ENCODE results near the gene CAMK2B.
"Not testable (repeated sequence)": the region's sequence is repeated elsewhere in the genome, so short reads cannot be mapped to it uniquely, and the experiment has no call there.

Gene CAMK2B

DNA sequence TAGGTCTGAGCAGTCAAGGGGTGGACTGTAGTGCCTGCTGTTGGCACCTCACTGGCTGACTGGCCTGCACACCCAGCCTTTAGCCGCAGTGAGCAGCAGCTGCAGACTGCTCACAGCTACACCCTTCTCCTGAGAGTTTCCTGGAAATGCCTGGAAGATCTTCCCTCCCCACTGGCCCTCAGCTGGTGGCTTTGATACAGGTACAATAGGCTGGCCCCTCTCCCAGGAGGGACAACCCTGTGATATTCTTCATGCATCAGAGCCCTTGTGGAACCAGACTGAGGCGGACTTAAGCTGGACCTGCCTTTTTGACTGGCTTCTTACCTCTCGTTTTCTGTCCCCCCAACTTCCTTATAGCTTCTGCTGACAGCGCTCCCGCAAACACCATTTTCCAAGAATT is 142.6 kb downstream of the CAMK2B start:
- Histone ChIP-seq H3K36me3 (ENCODE audit: control insufficient read depth, insufficient read depth, low read length) (no peaks in the 10 kb centered on the region), H3K4me3 (ENCODE audit: low read length) (no peak overlapping the region), H3K9me3 (ENCODE audit: control insufficient read depth, insufficient read depth, low read length) (no peaks in the 10 kb centered on the region; the same call in 1 of the 2 replicates), H3K4me1 (ENCODE audit: control insufficient read depth, insufficient read depth, low read length) (no peaks in the 10 kb centered on the region), H3K27me3 (ENCODE audit: control insufficient read depth, insufficient read depth, low read length) (no peaks in the 10 kb centered on the region), H3K27ac (ENCODE audit: low read length) (no peak overlapping the region)
- DNase-seq (ENCODE audit: low read depth, low spot score), result no peak
- no CpG with 5 or more reads among the region's 5 CpGs for WGBS (ENCODE audit: insufficient coverage, insufficient read length)

DNA sequence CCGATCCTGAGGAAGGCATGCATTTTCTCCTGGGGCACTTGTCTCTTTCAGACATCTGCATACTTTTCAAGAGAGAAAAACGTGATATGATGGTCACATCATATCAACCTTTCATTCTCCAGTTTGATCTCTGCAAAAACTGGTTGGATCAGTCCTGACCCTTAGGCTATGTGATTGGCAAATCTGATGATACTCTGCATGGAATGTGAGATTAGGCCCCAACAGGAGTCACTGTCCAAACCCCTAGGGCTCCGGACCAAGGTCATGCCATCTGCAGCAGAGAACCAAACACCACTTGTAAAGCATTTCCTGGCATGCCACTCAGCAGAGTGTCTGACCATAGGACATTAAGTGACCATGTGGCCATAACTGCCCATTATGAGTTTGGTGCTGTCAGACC is 144.8 kb downstream of the CAMK2B start:
- no peak overlapping the region for H3K4me3 ChIP-seq (ENCODE audit: low read length)
- H3K27me3 ChIP-seq (ENCODE audit: control insufficient read depth, insufficient read depth, low read length), result no peaks in the 10 kb centered on the region
- H3K36me3 ChIP-seq (ENCODE audit: control insufficient read depth, insufficient read depth, low read length), result no peaks in the 10 kb centered on the region
- no peaks in the 10 kb centered on the region; the same call in 1 of the 2 replicates for H3K9me3 ChIP-seq (ENCODE audit: control insufficient read depth, insufficient read depth, low read length)
- no peak overlapping the region for H3K27ac ChIP-seq (ENCODE audit: low read length)
- H3K4me1 ChIP-seq (ENCODE audit: control insufficient read depth, insufficient read depth, low read length), result no peaks in the 10 kb centered on the region
- DNase-seq (ENCODE audit: low read depth, low spot score), result no peak
- no CpG with 5 or more reads among the region's 3 CpGs for WGBS (ENCODE audit: insufficient coverage, insufficient read length)

DNA sequence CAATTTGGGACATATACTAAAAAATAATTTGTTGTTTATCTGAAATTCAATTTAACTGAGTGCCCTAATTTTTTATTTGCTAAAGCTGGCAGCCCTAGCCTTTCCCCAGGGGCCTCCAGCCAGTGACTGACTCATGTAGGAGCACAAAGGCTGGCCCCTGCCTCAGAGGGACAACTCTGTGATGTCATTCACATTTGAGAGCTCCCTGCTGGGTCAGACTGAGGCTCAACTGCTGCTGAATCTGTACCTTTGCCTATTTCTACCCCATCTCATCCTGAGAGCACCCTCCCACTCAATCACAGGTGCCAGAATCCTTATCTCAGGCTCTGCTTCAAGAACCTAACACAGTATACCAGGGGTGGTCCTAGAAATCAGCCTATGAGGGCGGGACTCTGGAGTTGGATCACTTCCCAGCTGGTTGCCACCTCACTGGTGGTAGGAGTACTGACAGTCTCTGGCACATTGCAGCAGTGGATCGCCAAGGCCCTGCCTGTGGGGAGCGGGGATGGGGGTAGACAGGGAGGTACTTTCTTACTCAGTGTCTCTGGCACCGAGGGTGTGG is 147.7 kb downstream of the CAMK2B start:
- Histone ChIP-seq H3K27ac (ENCODE audit: low read length) (no peak overlapping the region), H3K9me3 (ENCODE audit: control insufficient read depth, insufficient read depth, low read length) (no peaks in the 10 kb centered on the region; the same call in 1 of the 2 replicates), H3K27me3 (ENCODE audit: control insufficient read depth, insufficient read depth, low read length) (no peaks in the 10 kb centered on the region), H3K4me3 (ENCODE audit: low read length) (no peak overlapping the region), H3K4me1 (ENCODE audit: control insufficient read depth, insufficient read depth, low read length) (no peaks in the 10 kb centered on the region), H3K36me3 (ENCODE audit: control insufficient read depth, insufficient read depth, low read length) (no peaks in the 10 kb centered on the region)
- no CpG with 5 or more reads among the region's 4 CpGs for WGBS (ENCODE audit: insufficient coverage, insufficient read length)
- DNase-seq (ENCODE audit: low read depth, low spot score), result no peak

DNA sequence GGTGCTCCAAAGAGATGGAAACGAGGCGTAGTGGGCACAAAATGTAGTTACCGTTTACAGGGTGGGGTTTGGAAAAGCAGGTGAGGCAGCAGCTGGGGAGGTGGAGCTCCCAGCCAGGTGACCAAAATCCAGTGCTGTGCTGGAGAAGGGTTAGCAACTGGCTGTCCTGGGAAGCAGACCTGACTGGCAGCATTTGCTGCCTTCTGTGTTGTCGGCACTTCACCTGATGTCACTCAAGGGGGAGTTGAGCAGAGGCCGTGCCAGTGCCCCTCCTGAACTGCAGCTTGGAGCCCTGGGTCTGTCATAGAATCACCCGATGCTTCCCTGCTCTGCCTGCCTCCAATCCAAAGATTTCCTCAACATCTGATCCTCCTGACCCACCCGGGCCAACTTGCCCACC is 148.9 kb downstream of the CAMK2B start:
- Histone ChIP-seq H3K9me3 (ENCODE audit: control insufficient read depth, insufficient read depth, low read length) (no peaks in the 10 kb centered on the region), H3K4me1 (ENCODE audit: control insufficient read depth, insufficient read depth, low read length) (no peaks in the 10 kb centered on the region), H3K27ac (ENCODE audit: low read length) (no peak overlapping the region), H3K4me3 (ENCODE audit: low read length) (no peak overlapping the region), H3K36me3 (ENCODE audit: control insufficient read depth, insufficient read depth, low read length) (no peaks in the 10 kb centered on the region), H3K27me3 (ENCODE audit: control insufficient read depth, insufficient read depth, low read length) (no peaks in the 10 kb centered on the region)
- DNase-seq (ENCODE audit: low read depth, low spot score), result no peak
- WGBS (ENCODE audit: insufficient coverage, insufficient read length), result no CpG with 5 or more reads among the region's 7 CpGs

DNA sequence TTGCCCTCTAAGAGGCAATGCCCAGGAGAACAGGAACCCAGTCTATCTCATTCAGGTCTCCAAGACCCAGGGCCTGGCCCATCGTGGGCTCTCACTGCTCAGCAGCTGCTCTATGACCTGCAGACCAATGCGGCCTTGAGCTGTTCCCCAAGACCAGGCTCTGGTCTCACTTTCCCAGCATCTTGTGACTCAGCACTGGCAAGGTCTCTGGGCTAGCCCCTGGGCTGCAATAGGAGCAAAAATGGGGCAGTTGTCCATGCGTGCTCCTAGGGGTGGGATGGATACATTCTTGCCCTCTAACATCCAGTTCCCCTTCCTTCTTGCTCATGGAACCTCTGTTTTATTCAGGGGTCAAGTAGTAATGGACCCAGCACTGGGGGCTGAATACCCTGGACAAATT is 149.7 kb downstream of the CAMK2B start:
- H3K9me3 ChIP-seq (ENCODE audit: control insufficient read depth, insufficient read depth, low read length), result no peaks in the 10 kb centered on the region
- no peaks in the 10 kb centered on the region for H3K27me3 ChIP-seq (ENCODE audit: control insufficient read depth, insufficient read depth, low read length)
- no peak for DNase-seq (ENCODE audit: low read depth, low spot score)
- WGBS (ENCODE audit: insufficient coverage, insufficient read length), result no CpG with 5 or more reads among the region's 3 CpGs
- H3K27ac ChIP-seq (ENCODE audit: low read length), result no peak overlapping the region
- no peaks in the 10 kb centered on the region for H3K4me1 ChIP-seq (ENCODE audit: control insufficient read depth, insufficient read depth, low read length)
- no peaks in the 10 kb centered on the region for H3K36me3 ChIP-seq (ENCODE audit: control insufficient read depth, insufficient read depth, low read length)
- no peak overlapping the region for H3K4me3 ChIP-seq (ENCODE audit: low read length)

DNA sequence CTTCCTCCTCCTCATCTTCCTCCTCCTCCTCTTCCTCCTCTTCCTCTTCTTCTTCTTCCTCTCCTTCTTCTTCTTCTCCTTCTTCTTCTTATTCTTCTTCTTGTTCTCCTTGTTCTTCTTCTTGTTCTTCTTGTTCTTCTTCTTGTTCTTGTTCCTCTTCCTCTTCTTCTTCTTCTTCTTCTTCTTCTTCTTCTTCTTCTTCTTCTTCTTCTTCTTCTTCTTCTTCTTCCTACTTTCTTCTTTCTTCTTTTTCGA is 150.8 kb downstream of the CAMK2B start:
- H3K4me1 ChIP-seq (ENCODE audit: control insufficient read depth, insufficient read depth, low read length); H3K4me3 ChIP-seq (ENCODE audit: low read length); DNase-seq (ENCODE audit: low read depth, low spot score); H3K36me3 ChIP-seq (ENCODE audit: control insufficient read depth, insufficient read depth, low read length); H3K27ac ChIP-seq (ENCODE audit: low read length); H3K9me3 ChIP-seq (ENCODE audit: control insufficient read depth, insufficient read depth, low read length); H3K27me3 ChIP-seq (ENCODE audit: control insufficient read depth, insufficient read depth, low read length): not testable (repeated sequence)
- WGBS (ENCODE audit: insufficient coverage, insufficient read length), result no CpG with 5 or more reads among the region's 1 CpG

DNA sequence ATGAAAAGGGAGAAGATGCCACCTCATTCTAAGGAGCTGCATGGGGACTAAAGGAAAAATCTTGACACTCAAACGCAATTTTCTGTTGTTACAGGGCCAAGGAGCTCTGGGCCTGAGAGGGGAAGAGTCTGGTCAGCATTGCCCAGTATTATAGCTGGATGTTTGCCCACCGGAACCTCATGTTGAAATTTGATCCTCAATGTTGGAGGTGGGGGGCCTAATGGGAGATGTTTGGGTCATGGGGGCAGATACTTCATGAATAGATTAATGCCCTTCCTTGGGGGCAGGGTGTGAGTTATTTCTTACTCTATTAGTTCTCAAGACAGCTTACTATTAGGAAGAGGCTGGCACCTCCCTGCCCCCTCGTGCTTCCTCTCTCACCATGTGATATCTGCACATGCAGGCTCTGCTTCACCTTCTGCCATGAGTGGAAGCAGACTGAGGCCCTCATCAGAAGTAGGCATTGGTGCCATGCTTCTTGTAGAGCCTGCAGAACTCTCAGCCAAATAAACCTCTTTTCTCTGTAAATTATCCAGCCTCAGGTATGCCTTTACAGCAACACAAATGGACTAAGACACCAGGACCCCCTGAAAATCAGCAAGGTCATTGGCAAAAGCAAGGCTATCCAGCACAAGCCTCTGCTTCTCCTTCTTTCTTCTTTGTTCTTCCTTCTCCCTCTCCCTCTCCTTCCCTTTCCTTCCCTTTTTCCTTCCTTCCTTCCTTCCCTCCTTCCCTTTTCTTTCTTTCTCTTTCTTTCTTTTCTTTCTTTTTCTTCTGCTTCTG is 151.3 kb downstream of the CAMK2B start:
- no peaks in the 10 kb centered on the region for H3K9me3 ChIP-seq (ENCODE audit: control insufficient read depth, insufficient read depth, low read length)
- no CpG with 5 or more reads among the region's 3 CpGs for WGBS (ENCODE audit: insufficient coverage, insufficient read length)
- no peak overlapping the region for H3K4me3 ChIP-seq (ENCODE audit: low read length)
- H3K4me1 ChIP-seq (ENCODE audit: control insufficient read depth, insufficient read depth, low read length), result no peaks in the 10 kb centered on the region
- no peaks in the 10 kb centered on the region for H3K36me3 ChIP-seq (ENCODE audit: control insufficient read depth, insufficient read depth, low read length)
- H3K27ac ChIP-seq (ENCODE audit: low read length), result no peak overlapping the region
- H3K27me3 ChIP-seq (ENCODE audit: control insufficient read depth, insufficient read depth, low read length), result no peaks in the 10 kb centered on the region
- no peak for DNase-seq (ENCODE audit: low read depth, low spot score)

DNA sequence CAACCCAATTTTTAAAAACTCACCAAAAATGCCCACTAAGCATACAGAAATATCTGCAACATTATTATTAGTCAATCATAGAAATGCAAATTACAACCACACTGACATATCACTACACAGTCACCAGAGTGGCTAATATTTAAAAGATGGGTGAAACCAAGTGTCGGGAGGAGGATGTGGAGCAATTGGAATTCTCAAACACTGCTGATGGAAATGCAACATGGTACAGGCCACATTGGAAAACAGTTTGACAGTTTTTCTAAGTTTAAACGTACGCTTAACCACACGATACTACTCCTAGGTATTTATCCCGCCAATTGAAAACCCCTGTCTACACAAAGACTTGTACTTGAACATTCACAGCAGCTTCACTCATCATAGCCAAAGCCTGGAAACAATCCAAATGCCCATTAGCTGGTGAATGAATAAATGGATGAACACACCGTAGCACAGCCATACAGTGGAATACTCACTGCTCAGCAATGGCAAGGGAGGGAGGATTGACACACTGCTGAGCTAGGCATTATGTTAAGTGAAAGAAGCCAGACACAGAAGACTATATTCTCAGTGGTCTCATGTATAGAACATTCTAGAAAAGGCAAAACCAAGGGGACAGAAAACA is 152.5 kb downstream of the CAMK2B start:
- DNase-seq (ENCODE audit: low read depth, low spot score), result no peak
- Histone ChIP-seq H3K27me3 (ENCODE audit: control insufficient read depth, insufficient read depth, low read length) (no peaks in the 10 kb centered on the region), H3K36me3 (ENCODE audit: control insufficient read depth, insufficient read depth, low read length) (no peaks in the 10 kb centered on the region), H3K4me1 (ENCODE audit: control insufficient read depth, insufficient read depth, low read length) (no peaks in the 10 kb centered on the region), H3K27ac (ENCODE audit: low read length) (no peak overlapping the region), H3K4me3 (ENCODE audit: low read length) (no peak overlapping the region), H3K9me3 (ENCODE audit: control insufficient read depth, insufficient read depth, low read length) (no peaks in the 10 kb centered on the region)
- no CpG with 5 or more reads among the region's 6 CpGs for whole genome bisulfite sequencing (ENCODE audit: insufficient coverage, insufficient read length)

DNA sequence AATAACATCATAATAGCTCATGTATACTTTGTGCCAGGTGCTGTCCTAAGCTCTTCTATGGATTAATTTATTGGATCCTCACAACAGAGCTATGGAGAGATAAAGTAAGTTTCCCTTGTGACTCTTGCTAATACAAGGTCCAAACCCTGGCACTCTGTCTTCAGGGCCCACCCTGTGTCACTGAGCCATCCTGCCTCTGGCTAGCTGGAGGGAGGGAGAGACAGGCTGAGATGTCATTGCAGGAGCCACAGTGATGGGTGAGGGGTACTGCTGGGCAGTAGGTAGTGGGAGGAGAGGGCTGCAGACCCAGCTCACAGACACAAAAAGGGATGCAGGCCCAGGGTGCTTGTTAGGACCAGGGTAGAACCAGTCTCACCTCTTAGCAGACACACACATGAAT is 153.0 kb downstream of the CAMK2B start:
- H3K27me3 ChIP-seq (ENCODE audit: control insufficient read depth, insufficient read depth, low read length), result no peaks in the 10 kb centered on the region
- DNase-seq (ENCODE audit: low read depth, low spot score), result no peak
- no peaks in the 10 kb centered on the region for H3K4me1 ChIP-seq (ENCODE audit: control insufficient read depth, insufficient read depth, low read length)
- H3K36me3 ChIP-seq (ENCODE audit: control insufficient read depth, insufficient read depth, low read length), result no peaks in the 10 kb centered on the region
- no peak overlapping the region for H3K4me3 ChIP-seq (ENCODE audit: low read length)
- H3K9me3 ChIP-seq (ENCODE audit: control insufficient read depth, insufficient read depth, low read length), result no peaks in the 10 kb centered on the region
- H3K27ac ChIP-seq (ENCODE audit: low read length), result no peak overlapping the region

DNA sequence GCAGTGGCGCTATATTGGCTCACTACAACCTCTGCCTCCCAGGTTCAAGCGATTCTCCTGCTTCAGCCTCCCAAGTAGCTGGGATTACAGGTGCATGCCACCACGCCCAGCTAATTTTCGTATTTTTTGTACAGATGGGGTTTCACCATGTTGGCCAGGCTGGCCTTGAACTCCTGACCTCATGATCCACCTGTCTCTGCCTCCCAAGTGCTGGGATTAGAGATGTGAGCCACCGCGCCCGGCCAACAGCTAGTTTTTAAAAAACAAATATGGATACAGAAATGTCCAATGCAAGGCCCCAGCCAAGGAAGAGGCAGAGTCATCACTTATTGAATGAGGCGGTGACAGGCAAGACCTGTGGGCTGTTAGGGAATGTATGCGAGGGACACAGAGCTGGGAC is 153.5 kb downstream of the CAMK2B start:
- not testable (repeated sequence) for DNase-seq (ENCODE audit: low read depth, low spot score); H3K4me1 ChIP-seq (ENCODE audit: control insufficient read depth, insufficient read depth, low read length); H3K27me3 ChIP-seq (ENCODE audit: control insufficient read depth, insufficient read depth, low read length); H3K27ac ChIP-seq (ENCODE audit: low read length); H3K9me3 ChIP-seq (ENCODE audit: control insufficient read depth, insufficient read depth, low read length); H3K36me3 ChIP-seq (ENCODE audit: control insufficient read depth, insufficient read depth, low read length); H3K4me3 ChIP-seq (ENCODE audit: low read length)
- WGBS (ENCODE audit: insufficient coverage, insufficient read length), result no CpG with 5 or more reads among the region's 9 CpGs

DNA sequence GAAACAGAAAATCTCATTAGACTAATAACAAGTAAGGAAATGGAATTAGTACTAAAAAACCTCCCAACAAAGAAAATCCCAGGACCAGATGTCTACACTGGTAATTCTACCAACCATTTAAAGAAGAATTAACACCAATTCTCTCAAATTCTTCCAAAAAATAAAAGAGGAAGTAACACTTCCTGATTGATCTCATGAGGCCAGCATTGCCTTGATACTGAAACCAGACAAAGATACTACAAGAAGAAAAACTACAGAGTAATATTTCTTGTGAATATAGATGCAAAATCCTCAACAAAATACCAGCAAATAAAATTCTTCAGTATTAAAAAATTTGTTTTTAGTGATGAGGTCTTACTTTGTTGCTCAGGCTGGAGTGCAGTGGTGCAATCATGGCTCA is 157.5 kb downstream of the CAMK2B start:
- Histone ChIP-seq H3K9me3 (ENCODE audit: control insufficient read depth, insufficient read depth, low read length) (no peaks in the 10 kb centered on the region), H3K27ac (ENCODE audit: low read length) (no peak overlapping the region), H3K36me3 (ENCODE audit: control insufficient read depth, insufficient read depth, low read length) (no peaks in the 10 kb centered on the region), H3K4me3 (ENCODE audit: low read length) (no peak overlapping the region), H3K27me3 (ENCODE audit: control insufficient read depth, insufficient read depth, low read length) (no peaks in the 10 kb centered on the region), H3K4me1 (ENCODE audit: control insufficient read depth, insufficient read depth, low read length) (no peaks in the 10 kb centered on the region)
- no peak for DNase-seq (ENCODE audit: low read depth, low spot score)

All from iPS DF 6.9 (cell line).